Lung (tissue), 12 donors: ENCODE data around the gene RPS6KA4. TPM values are rescaled to one million over a fixed set of nuclear protein-coding genes. Genes with fewer than 3 reads are reported as not detected.

Experiments used
- ATAC-seq: fragments of 200-7000 bp; cut with Tn5 transposase; one replicate; pipeline ENCODE4 v1.9.1; 2020; ENCODE audit warnings: moderate number of reproducible peaks; ENCODE audit not compliant: insufficient read depth, low FRiP score
- DNase-seq, 3 donors: peaks; one replicate each; pipeline ENCODE4 v3.0.0-alpha.2; 2013 to 2017
- H3K27ac ChIP-seq, 2 donors: one replicate each; pipeline ENCODE4 v1.5.1; 2013; ENCODE audit warnings: mild to moderate bottlenecking in 2 of 2, moderate library complexity in 2 of 2, control low read depth in 1 of 2, inconsistent platforms in 1 of 2, low read depth in 1 of 2, low read length in 1 of 2
- H3K27me3 ChIP-seq, 3 donors: one replicate each; pipeline ENCODE4 v1.5.1; 2013; ENCODE audit warnings: low read length in 2 of 3; ENCODE audit not compliant: control insufficient read depth in 3 of 3, insufficient read depth in 3 of 3
- H3K36me3 ChIP-seq, 4 donors: one replicate each; pipeline ENCODE4 v1.5.1; 2013; ENCODE audit warnings: low read length in 4 of 4, mild to moderate bottlenecking in 1 of 4, moderate library complexity in 1 of 4; ENCODE audit not compliant: control insufficient read depth in 4 of 4, insufficient read depth in 4 of 4
- H3K4me1 ChIP-seq, 5 donors: one replicate each; pipeline ENCODE4 v1.5.1; 2013; ENCODE audit warnings: low read length in 5 of 5, mild to moderate bottlenecking in 2 of 5, moderate library complexity in 1 of 5; ENCODE audit not compliant: control insufficient read depth in 5 of 5, insufficient read depth in 5 of 5
- H3K4me3 ChIP-seq: one replicate; pipeline ENCODE4 v1.5.1; 2013; ENCODE audit warnings: mild to moderate bottlenecking, control low read depth, moderate library complexity
- H3K9ac ChIP-seq, 2 donors: one replicate each; pipeline ENCODE4 v1.5.1; 2013; ENCODE audit warnings: low read length in 2 of 2, control low read depth in 1 of 2; ENCODE audit not compliant: insufficient read depth in 1 of 2
- H3K9me3 ChIP-seq, 4 donors: one replicate each; pipeline ENCODE4 v1.5.1; 2013; ENCODE audit warnings: low read length in 3 of 4, mild to moderate bottlenecking in 1 of 4, moderate library complexity in 1 of 4; ENCODE audit not compliant: control insufficient read depth in 4 of 4, insufficient read depth in 3 of 4
- CTCF ChIP-seq: IDR thresholded peaks from 2 replicates; pipeline ENCODE4 v1.5.1; 2012; ENCODE audit warnings: mild to moderate bottlenecking; ENCODE audit errors: control extremely low read depth, extremely low read depth
- WGBS, 2 donors: extraction: QIAGEN DNeasy Blood & Tissue Kit; methylation state at CpG; one replicate each; pipeline ENCODE4 v1.1.7; 2013; 5-methylcytosine and 5-hydroxymethylcytosine counted together
- polyA plus RNA-seq, 2 donors: library from polyadenylated mRNA; stranded (reverse); fragments of 200-250 nt; gene quantifications; one replicate each; pipeline ENCODE4 v1.2.1, GENCODE V29; 2013
- total RNA-seq, 2 donors: library from RNA; depleted of rRNA in 1 of 2; stranded (reverse); fragments of >200 nt in 1 of 2; gene quantifications; one replicate each; pipeline ENCODE4 v1.2.1, GENCODE V29; 2014 to 2021
- donor health status: control.
- donor health status: control.
- donor health status: Bipolar disorder and iron deficiency.
- donor health status: healthy.
- donor health status: DM: yes; HTN: yes; CAD: no.

The RPS6KA4 gene
- total and polyA plus RNA-seq, 4 donors = 25.3 to 53.8 (median 35.4) TPM

DNA sequence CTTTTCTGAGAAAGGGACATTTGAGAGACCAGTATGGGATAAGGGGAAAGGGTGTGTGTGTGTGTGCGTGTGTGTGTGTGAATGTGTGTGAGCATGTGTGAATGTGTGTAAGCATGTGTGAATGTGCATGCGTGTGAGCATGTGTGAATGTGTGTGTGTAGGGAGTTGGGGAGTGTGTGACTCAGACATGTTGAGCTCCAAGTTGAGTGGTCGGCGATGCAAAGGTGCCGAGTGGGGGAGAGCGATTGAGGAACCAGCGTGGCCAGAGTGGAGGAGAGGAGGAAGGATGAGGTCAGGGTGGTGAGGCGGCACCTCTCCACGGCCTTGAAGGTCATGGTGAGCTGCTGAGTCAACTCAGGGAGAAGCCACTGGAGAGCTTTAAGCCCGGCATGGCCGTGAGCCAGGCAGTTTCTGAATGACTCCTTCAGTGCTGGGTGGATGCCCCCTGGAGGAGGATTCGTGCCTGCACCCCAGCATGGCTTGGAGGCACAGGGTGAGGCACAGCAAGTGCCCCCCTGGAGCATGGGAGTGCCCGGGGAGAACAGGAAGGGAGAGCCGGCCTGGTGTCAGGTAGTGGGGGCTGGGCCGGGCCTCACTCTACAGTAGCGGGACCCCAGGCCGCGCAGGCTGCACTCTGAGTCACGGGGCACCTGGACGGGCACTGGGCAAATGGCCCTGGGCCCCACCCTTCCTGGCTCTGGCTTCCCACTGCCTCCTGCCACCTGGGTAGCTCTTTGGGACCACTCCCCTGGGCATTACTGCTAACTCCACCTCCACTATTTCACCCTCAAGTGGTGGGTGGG lies 27.2 kb upstream of the RPS6KA4 start:
- peak; percentile 42 to 65 (median 60) for DNase-seq
- peaks cover 0 to 4% (median 0%) of the 10 kb centered on the region in 5 donors for H3K4me1 ChIP-seq
- H3K27ac ChIP-seq = peak overlapping the region in 1 of 2 donors; percentile 5
- no peak overlapping the region for H3K9ac ChIP-seq
- no peak overlapping the region for H3K4me3 ChIP-seq
- peak; percentile 77 for ATAC-seq
- WGBS, 2 donors = 14 to 24% methylated on average over 19 to 20 of the region's 20 CpGs
- peak; percentile 29 for TF ChIP-seq CTCF
- no peaks in the 10 kb centered on the region for H3K9me3 ChIP-seq
- no peaks in the 10 kb centered on the region for H3K27me3 ChIP-seq
- no peaks in the 10 kb centered on the region for H3K36me3 ChIP-seq

DNA sequence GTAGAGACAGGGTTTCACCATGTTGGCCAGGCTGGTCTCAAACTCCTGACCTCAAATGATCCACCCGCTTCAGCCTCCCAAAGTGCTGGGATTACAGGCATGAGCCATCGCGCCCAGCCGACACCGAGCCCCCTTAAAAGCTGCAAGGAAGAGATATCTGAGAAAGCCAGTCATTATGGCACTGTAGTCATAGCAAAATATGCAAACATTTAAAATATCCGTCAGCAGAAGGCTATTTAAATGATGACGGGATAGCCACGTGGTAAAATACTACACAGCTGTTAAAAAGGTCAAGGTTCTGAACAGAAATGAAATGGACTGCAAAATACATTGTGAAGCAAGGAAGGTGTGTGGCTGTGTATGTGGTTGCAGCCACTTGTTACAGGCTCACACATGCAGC lies 25.4 kb upstream of the RPS6KA4 start:
- ATAC-seq (no peak), DNase-seq (no peak)
- Histone ChIP-seq H3K27ac (no peak overlapping the region), H3K36me3 (no peaks in the 10 kb centered on the region), H3K27me3 (no peaks in the 10 kb centered on the region), H3K9ac (no peak overlapping the region), H3K4me3 (no peak overlapping the region), H3K4me1 (peaks cover 0 to 4% (median 0%) of the 10 kb centered on the region in 5 donors), H3K9me3 (no peaks in the 10 kb centered on the region)
- no peak for TF ChIP-seq CTCF
- 92 to 94% methylated on average over 8 of the region's 8 CpGs for WGBS, 2 donors

DNA sequence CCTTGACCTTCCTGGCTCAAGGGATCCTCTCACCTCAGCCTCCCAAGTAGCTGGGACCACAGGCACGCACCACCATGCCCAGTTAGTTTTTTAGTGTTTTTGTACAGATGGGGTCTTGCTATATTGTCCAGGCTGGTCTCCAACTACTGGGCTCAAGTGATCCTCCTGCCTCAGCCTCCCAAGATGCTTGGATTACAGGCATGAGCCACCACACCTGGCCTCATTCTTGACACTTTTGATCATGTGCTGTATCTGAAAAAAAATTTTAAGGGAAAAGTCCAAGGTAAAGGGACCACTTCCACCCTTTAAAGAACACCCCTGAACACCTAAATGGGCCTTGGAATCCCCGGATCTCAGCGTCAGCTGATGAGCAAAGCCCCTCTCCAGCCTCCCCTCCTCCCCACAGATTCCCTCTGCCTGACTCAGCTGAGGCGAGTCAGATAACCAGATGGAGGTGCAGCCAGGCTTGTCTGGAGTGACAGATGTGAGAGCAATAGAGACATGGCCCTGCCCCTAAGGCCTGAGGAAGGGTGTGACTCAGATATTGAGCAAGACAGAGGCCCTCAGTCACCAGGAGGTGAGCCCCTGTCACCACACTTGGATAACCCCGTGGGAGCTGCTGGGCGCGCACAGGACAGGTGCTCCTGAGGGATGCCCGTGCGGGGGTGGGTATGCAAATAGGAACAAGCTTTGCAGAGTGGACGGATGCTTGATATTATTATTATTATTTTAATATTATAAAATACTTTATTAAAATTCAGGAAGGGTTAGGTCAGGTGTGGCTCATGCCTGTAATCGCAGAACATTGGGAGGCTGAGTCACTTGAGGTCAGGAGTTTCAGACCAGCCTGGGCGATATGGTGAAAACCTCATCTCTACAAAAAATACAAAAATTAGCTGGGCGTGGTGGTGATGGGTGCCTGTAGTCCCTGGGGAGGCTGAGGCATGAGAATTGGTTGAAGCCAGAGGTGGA lies 23.9 kb upstream of the RPS6KA4 start:
- Histone ChIP-seq H3K4me1 (peaks cover 0 to 4% (median 0%) of the 10 kb centered on the region in 5 donors), H3K27me3 (no peaks in the 10 kb centered on the region), H3K27ac (peak overlapping the region in 1 of 2 donors; percentile 70), H3K36me3 (no peaks in the 10 kb centered on the region), H3K9ac (no peak overlapping the region), H3K4me3 (no peak overlapping the region), H3K9me3 (no peaks in the 10 kb centered on the region)
- DNase-seq (no peak), ATAC-seq (peak; percentile 64)
- 51 to 55% methylated on average over 13 of the region's 13 CpGs for WGBS, 2 donors
- TF ChIP-seq CTCF = no peak
